GM21576 (cell line): ENCODE data around the gene MOB2.
"Not testable (repeated sequence)": the region's sequence is repeated elsewhere in the genome, so short reads cannot be mapped to it uniquely, and the experiment has no call there.

Experiments used
- ATAC-seq: cut with Tn5 transposase; IDR thresholded peaks from one replicate; pipeline ENCODE4 v1.9.1; 2021; ENCODE audit warnings: mild to moderate bottlenecking, moderate library complexity; ENCODE audit not compliant: unreplicated experiment

Gene MOB2

DNA sequence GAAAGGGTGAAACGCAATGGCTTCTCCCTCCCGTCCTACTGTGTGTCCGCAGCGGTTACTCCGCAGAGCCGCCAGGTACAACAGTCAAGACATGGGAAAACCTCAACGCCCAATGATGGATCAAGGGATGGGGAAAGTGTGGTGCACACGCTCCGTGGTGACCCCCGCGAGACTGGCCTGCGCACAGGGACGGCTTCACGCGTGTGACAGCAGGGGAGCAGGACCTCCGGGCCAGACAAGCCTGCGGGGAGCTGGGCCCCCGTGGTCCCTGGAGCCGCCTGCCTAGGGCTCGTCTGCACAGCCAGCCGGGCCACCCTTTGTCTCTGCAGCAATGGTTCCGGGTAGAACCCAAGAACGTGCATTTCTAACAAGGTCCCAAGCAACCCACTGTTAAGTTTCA is 31.7 kb upstream of the MOB2 start:
- no peak for ATAC-seq

DNA sequence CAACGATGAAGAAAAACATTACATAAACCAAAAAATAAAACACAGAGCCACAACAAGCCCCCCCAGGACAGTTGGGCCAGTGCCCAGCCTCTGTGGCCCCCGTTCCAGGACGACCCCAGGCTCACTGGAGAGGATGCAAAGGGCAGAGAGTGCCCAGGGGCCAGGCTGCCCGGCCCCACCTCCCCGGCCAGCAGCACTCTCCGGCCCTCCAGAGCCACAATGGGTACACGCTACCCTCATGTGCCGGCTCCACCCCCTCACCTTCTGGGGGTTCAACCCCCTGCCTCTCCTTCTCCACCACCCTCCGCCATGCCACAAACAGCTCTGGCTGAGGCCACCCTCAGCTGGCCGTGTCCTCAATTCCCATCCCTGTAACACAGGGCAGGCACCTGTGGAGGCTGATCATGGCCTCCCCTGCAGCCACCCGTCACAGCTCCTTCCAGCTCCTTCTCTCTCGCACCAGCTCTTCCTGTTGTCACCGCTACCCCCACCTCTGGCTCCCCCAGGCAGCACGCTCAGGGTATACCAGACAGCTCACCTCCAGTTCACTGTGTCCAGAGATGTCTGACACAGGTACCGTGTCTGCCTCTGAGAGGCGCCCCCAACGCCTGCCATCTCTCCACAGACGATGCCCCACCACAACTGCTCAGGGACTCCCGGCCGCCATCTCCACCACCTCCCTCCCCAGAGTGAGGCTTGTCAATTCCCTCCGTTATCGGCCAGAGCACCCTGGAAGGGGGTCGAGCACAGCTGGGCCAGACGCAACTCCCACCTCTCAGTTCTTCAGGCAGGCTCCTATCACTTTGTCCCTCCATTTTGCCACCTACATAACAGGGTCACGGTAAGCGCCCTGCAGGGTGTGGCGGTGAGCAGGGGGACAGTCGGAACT is 30.8 kb upstream of the MOB2 start:
- no peak for ATAC-seq

DNA sequence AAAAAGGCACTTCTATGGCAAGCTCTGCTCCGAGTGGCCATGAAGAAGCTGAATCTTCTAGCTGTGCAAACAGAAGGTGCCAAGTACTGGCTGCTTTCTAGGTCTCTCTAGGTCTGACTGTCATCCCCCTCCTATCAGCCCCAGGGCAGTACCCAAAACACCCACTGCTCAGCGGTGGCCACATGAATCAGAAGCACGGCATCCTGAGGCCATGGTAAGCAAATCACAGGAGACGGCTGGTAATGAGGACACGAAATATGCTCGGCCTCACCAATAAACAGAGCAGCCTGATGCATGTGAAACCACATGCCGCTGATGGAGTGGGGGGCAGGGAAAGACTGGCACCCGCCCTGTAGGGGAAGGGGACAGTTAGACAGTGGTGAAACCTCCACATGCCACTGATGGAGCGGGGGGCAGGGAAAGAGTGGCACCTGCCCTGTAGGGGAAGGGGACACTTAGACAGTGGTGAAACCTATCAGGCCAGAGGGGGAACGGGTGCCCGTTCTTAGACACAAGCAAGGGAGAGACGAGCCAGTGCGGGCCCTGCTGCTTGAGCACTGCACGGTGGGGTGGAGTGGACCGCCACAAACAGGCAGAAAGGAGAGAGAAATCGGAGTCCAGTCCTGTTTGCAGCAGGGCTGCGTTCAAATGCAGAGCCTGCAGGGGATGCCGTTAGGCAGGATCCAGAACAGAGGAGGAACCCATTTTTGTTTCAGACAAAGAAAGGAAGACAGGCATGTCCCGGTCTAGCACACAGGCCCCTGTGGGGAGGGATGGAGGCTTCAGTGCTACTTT is 29.9 kb upstream of the MOB2 start:
- ATAC-seq: no peak

GRCh38 chr11:1515082-1516060 is 28.8 kb upstream of the MOB2 start:
- peak; percentile 52 for ATAC-seq

DNA sequence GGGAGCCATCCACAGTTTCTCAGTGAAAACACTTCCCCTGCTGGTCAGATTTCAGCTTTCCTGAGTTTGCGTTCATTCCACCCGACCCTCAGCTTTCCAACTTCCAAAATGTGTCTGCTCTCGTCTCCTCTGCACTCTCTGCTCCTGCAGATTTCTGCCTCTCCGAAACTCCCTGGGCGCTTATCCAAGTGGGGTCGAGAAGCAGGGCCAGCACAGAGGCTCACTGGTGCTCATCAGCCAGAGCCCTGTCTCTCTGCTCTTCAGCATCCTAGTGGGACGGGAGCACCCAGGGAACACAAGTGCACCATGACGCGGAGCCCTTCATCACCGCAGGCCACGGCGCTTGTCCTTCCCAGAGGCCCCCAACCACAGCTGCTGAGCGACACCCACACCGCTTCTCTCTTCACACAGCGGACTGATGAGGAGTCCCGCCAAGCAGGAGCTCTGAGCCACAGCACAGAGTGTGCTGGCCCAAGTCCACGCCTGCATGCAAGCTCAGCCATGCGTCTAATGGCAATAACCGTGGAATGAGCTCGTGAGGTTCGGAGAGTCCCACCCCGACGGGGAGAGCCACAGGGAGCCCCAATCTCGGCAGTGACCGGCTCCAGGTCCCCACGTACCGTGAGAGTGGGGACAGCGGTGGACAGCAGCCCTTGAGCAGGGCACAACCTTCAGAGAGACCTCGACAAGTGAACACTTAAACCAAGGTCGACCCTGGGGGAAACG is 27.9 kb upstream of the MOB2 start:
- no peak for ATAC-seq

DNA sequence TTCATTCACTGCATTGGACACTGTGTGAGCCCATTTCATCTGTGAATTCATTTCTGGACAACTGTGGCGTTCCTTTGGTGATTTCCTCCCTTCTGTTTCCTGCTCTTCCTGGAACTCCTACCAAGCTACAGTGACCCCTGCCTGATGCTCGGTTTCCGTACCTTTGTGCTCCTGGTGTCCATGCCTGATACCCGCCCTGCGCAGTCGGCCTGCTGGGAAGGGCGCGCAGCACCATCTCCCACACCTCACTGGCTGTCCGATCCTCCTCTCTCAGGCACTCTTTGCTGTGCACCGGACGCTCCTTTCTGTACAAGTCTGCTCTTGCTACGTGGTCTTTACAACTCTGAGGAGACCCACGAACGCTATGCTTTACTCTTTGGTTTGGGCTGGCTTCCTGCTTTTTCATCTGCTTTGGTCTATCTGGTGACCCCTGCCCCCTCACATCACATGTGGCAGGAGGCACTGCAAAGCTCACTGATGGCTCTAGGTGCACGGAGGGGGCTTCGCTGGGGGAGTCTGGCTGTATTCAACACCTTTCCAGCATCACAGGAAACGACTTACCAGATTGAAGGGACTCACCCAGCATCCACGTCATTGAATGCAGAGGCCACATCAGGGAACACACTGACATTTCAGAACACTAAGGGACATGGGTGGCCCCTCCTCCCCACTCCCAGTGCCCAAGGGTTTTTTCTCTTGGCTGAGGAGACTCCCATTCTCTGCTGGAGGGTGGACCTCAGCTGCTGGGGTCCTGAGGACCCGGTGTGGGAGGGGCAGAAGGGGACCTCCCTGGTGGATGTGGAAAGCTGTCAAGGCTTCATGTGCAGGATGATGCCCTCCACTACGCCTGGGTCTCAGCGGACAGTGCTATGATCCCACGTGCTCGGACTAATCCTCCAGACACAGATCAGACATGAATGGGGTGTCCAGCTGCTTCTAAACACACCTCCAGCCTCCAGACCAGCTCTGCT is 27.0 kb upstream of the MOB2 start:
- no peak for ATAC-seq

DNA sequence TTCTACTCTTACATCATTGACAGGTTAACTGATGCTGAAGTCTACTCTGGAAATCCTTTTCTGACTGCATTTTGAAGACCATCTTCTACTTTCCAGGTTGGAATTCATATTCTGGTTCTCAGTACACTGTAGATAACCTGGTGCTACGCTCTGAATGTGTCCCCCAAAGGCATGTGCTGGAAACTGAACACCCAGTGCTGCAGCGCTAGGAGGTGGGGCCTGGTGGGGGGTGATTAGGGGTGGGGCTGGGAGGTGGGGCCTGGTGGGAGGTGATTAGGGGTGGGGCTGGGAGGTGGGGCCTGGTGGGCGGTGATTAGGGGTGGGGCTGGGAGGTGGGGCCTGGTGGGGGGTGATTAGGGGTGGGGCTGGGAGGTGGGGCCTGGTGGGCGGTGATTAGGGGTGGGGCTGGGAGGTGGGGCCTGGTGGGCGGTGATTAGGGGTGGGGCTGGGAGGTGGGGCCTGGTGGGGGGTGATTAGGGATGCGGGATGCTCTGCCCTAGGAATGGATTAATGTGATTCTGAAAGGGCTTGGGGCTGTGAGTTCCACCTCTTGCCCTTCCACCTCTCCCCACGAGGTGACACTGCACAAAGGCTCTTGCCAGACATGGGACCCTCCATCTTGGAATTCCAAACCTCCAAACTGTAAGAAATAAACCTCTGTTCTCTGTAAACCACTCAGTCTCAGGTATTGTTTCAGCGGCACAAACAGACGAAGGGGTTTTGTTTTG is 26.1 kb upstream of the MOB2 start:
- ATAC-seq: not testable (repeated sequence)

- no peak for ATAC-seq
Measured at GRCh38 chr11:1511937-1512496, 25.4 kb upstream of the MOB2 start.

GRCh38 chr11:1510928-1511327 is 24.3 kb upstream of the MOB2 start:
- ATAC-seq: no peak

- not testable (repeated sequence) for ATAC-seq
Measured at GRCh38 chr11:1510351-1510750, 23.8 kb upstream of the MOB2 start.

DNA sequence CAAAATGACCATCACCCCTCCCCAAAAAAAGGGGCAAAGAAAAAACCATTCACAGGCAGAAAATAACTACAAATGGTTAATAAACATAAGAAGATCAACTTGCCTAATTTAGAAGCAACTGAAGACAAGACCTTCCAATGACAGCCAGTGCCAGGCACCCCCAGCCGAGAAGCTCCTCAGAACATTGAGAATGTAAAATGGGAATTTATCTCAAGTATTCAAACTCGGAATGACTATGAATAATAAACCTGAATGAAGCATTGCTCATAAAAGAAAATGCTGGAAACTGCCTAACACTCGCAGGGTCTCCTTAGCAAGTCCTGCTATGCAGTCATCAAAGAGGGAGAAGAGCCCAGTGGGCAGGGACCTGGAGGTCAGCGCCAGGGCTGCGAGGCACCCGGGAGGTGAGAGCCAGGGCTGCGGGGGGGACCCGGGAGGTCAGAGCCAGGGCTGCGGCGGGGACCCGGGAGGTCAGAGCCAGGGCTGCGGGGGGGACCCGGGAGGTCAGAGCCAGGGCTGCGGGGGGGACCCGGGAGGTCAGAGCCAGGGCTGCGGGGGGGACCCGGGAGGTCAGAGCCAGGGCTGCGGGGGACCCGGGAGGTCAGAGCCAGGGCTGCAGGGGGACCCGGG is 23.2 kb upstream of the MOB2 start:
- ATAC-seq: no peak

DNA sequence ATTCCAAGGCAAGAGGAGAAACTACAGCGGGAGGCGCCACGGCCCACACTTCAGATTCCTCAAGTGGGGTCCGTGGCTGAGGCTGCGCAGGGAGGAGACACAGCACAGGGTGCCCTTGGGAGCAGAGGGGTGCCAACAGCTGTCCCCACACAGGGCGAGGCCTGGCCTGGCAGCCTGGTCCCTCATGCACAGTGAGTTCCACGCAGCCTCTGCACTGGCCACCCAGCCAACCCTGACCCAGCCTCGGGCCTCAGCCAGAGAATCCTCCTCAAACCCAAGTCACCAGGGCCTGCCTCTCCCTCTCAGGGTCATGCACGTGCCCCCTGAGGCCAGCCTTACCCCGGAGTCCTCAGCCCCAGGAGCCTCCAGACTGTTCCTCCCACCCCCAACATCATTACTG is 22.4 kb upstream of the MOB2 start:
- no peak for ATAC-seq

GRCh38 chr11:1508491-1508891 is 21.9 kb upstream of the MOB2 start:
- no peak for ATAC-seq

DNA sequence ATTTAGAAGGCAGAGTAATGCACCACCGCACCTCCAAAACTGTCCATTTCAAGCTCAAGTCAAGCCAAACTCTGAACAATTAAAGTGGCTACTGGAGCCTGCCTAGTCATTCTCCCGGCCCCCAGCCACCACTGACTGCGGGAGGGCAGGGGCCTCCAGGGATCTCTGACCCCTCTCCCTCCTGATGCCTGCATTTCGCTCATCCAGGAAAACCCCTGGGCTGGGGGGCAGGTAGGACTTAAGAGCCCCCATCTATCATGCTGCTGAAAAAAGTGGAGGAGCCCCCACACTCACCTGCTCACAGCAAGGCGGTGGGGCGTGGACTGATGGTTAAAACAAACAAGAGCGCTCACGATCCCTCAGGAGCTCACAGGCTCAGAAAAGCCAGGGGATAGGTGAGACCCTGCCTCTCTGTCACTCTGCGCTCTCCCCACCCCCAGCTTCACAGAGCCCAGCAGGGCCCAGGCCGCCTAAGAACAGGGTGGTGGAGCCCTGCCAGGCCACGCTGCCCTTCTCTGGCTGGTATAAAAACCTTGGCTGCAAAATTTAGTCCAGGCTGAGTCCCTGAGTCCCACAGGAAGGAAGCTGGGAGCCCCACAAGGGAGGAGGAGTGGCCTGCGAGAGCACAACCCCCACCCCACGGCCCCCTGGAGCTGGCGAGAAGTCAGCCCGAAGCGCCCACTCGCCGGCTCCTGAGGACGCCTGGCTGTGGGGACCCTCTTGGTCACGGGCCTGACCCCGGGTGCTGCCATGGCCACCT is 21.0 kb upstream of the MOB2 start:
- ATAC-seq: no peak

DNA sequence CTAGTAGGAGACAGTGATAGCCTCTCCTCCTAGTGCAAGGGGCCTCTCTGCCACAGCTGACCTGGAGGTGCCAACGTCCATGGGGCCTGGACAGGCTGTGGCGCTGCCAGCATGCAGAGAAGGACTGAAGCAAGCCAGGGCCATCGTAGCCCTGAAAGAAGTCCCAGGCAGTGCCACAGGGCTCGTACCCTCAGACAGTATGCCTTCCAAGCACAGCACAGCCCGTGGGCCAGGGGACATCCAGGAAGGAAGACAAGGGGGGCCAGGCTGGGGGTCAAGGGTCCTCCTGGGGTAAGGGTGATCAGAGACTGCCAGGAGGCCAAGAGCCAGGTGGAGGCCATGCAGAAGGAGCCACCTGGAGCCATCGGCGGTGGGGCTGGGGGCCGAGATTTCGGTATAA is 20.4 kb upstream of the MOB2 start:
- no peak for ATAC-seq

- ATAC-seq: no peak
Measured at GRCh38 chr11:1505480-1505879, 18.9 kb upstream of the MOB2 start.
